ENCODE measurements around the gene CD209. TPM values are rescaled to one million over a fixed set of nuclear protein-coding genes. Genes with fewer than 3 reads are reported as not detected.

CD209 gene
- total and polyA plus RNA-seq, 2 donors (not counting 1 experiment from before 2014, with no cell fraction given): not detected

GRCh38 chr19:7762719-7763293 lies 15.5 kb upstream of the CD209 start, which contains the start of gene CLEC4M:
Gene CLEC4M, plus strand, starts transcription at chr19:7763243. Its CDS starts 24 bp downstream, at chr19:7763267.
- H3K4me1 ChIP-seq (ENCODE audit: control insufficient read depth, extremely low read depth, insufficient read depth, low read length): no peaks in the 10 kb centered on the region
- H3K27me3 ChIP-seq (ENCODE audit: control insufficient read depth, insufficient read depth, low read length): no peaks in the 10 kb centered on the region
- H3K79me2 ChIP-seq (ENCODE audit: control insufficient read depth, insufficient read depth, low read length): no peaks in the 10 kb centered on the region
- TF ChIP-seq CTCF (conservative IDR thresholded peaks at IDR 0.05 in 1 of 2, IDR thresholded peaks at IDR 0.05 in 1 of 2; ENCODE audit: low read depth in 1 of 2, low read length in 2 of 2) (no peak), EZH2 (IDR thresholded peaks at IDR 0.05; ENCODE audit: low read length, missing control alignments) (no peak)
- H3K4me3 ChIP-seq (replicated peaks in 1 of 4; ENCODE audit: control extremely low read depth in 1 of 4, insufficient read depth in 1 of 4, low read depth in 3 of 4, low read length in 4 of 4): no peak within 1 kb of the TSS
- no peak within 1 kb of the TSS for H3K4me2 ChIP-seq (ENCODE audit: extremely low read depth, insufficient read depth, low read length)
- no peak within 1 kb of the TSS for H3K27ac ChIP-seq (ENCODE audit: insufficient read depth, low read length)
- no peak within 1 kb of the TSS for H2AFZ ChIP-seq (ENCODE audit: low read length)
- no peak within 1 kb of the TSS for H3K9ac ChIP-seq (ENCODE audit: insufficient read depth, low read length)
- no peaks in the 10 kb centered on the region for H4K20me1 ChIP-seq (ENCODE audit: control insufficient read depth, extremely low read depth, insufficient read depth, low read length)
- no peak for DNase-seq (ENCODE audit: low read depth in 2 of 2)
- H3K9me3 ChIP-seq (ENCODE audit: control insufficient read depth, insufficient read depth, low read depth, low read length): no peaks in the 10 kb centered on the region
- no peaks in the 10 kb centered on the region for H3K36me3 ChIP-seq (ENCODE audit: control insufficient read depth, insufficient read depth, low read length)

GRCh38 chr19:7759156-7759555 lies 11.8 kb upstream of the CD209 start:
- Histone ChIP-seq H4K20me1 (ENCODE audit: control insufficient read depth, extremely low read depth, insufficient read depth, low read length) (no peaks in the 10 kb centered on the region), H3K4me3 (replicated peaks in 1 of 4; ENCODE audit: control extremely low read depth in 1 of 4, insufficient read depth in 1 of 4, low read depth in 3 of 4, low read length in 4 of 4) (no peak overlapping the region), H2AFZ (ENCODE audit: low read length) (no peak overlapping the region), H3K79me2 (ENCODE audit: control insufficient read depth, insufficient read depth, low read length) (no peaks in the 10 kb centered on the region), H3K9me3 (ENCODE audit: control insufficient read depth, insufficient read depth, low read depth, low read length) (no peaks in the 10 kb centered on the region), H3K9ac (ENCODE audit: insufficient read depth, low read length) (no peak overlapping the region), H3K4me1 (ENCODE audit: control insufficient read depth, extremely low read depth, insufficient read depth, low read length) (no peaks in the 10 kb centered on the region), H3K27me3 (ENCODE audit: control insufficient read depth, insufficient read depth, low read length) (no peaks in the 10 kb centered on the region), H3K4me2 (ENCODE audit: extremely low read depth, insufficient read depth, low read length) (no peak overlapping the region), H3K27ac (ENCODE audit: insufficient read depth, low read length) (no peak overlapping the region), H3K36me3 (ENCODE audit: control insufficient read depth, insufficient read depth, low read length) (no peaks in the 10 kb centered on the region)
- TF ChIP-seq EZH2 (IDR thresholded peaks at IDR 0.05; ENCODE audit: low read length, missing control alignments) (no peak), CTCF (conservative IDR thresholded peaks at IDR 0.05 in 1 of 2, IDR thresholded peaks at IDR 0.05 in 1 of 2; ENCODE audit: low read depth in 1 of 2, low read length in 2 of 2) (no peak)
- no peak for DNase-seq (ENCODE audit: low read depth in 2 of 2)

- no peaks in the 10 kb centered on the region for H3K27me3 ChIP-seq (ENCODE audit: control insufficient read depth, insufficient read depth, low read length)
- H3K79me2 ChIP-seq (ENCODE audit: control insufficient read depth, insufficient read depth, low read length): no peaks in the 10 kb centered on the region
- no peak overlapping the region for H3K27ac ChIP-seq (ENCODE audit: insufficient read depth, low read length)
- H3K9ac ChIP-seq (ENCODE audit: insufficient read depth, low read length): no peak overlapping the region
- no peak overlapping the region for H3K4me3 ChIP-seq (replicated peaks in 1 of 4; ENCODE audit: control extremely low read depth in 1 of 4, insufficient read depth in 1 of 4, low read depth in 3 of 4, low read length in 4 of 4)
- DNase-seq (ENCODE audit: low read depth in 2 of 2): no peak
- TF ChIP-seq CTCF (conservative IDR thresholded peaks at IDR 0.05 in 1 of 2, IDR thresholded peaks at IDR 0.05 in 1 of 2; ENCODE audit: low read depth in 1 of 2, low read length in 2 of 2): no peak
- no peak for TF ChIP-seq EZH2 (IDR thresholded peaks at IDR 0.05; ENCODE audit: low read length, missing control alignments)
- no peaks in the 10 kb centered on the region for H4K20me1 ChIP-seq (ENCODE audit: control insufficient read depth, extremely low read depth, insufficient read depth, low read length)
- H3K36me3 ChIP-seq (ENCODE audit: control insufficient read depth, insufficient read depth, low read length): no peaks in the 10 kb centered on the region
- H3K9me3 ChIP-seq (ENCODE audit: control insufficient read depth, insufficient read depth, low read depth, low read length): no peaks in the 10 kb centered on the region
- H2AFZ ChIP-seq (ENCODE audit: low read length): no peak overlapping the region
- no peaks in the 10 kb centered on the region for H3K4me1 ChIP-seq (ENCODE audit: control insufficient read depth, extremely low read depth, insufficient read depth, low read length)
- no peak overlapping the region for H3K4me2 ChIP-seq (ENCODE audit: extremely low read depth, insufficient read depth, low read length)
Observed at GRCh38 chr19:7757358-7757757, 10.0 kb upstream of the CD209 start.

Data from fibroblast of lung (primary cell).